G401 (cell line): Measurements from ENCODE around the gene ALDH1B1. TPM values are rescaled to one million over a fixed set of nuclear protein-coding genes. Genes with fewer than 3 reads are reported as not detected.
A peak's percentile ranks its signal among the peaks of the same experiment; 100 is the strongest.
"Not testable (repeated sequence)": the region's sequence is repeated elsewhere in the genome, so short reads cannot be mapped to it uniquely, and the experiment has no call there.

ENCODE experiments used
- DNase-seq: peaks from one replicate; pipeline ENCODE4 v3.0.0-alpha.2; 2015; ENCODE audit warnings: low spot score
- in situ Hi-C: cut with HindIII; loops from 2 replicates; pipeline ENCODE4 v1.10.0; 2016; ENCODE audit warnings: low sequenced_read_pairs, mixed read lengths
- total RNA-seq: library from RNA; depleted of rRNA; stranded (reverse); fragments of >200 nt; shearing (Covaris generic); gene quantifications from 2 replicates; pipeline ENCODE4 v1.2.3, GENCODE V29; 2014

ALDH1B1 gene
- total RNA-seq, 1 experiment from 2014 or later = 87.4 TPM

- no peak for DNase-seq
- in situ Hi-C loops = no loop called here
These were observed 10.4 kb upstream of the ALDH1B1 start for GRCh38 chr9:38382141-38382540.

DNA sequence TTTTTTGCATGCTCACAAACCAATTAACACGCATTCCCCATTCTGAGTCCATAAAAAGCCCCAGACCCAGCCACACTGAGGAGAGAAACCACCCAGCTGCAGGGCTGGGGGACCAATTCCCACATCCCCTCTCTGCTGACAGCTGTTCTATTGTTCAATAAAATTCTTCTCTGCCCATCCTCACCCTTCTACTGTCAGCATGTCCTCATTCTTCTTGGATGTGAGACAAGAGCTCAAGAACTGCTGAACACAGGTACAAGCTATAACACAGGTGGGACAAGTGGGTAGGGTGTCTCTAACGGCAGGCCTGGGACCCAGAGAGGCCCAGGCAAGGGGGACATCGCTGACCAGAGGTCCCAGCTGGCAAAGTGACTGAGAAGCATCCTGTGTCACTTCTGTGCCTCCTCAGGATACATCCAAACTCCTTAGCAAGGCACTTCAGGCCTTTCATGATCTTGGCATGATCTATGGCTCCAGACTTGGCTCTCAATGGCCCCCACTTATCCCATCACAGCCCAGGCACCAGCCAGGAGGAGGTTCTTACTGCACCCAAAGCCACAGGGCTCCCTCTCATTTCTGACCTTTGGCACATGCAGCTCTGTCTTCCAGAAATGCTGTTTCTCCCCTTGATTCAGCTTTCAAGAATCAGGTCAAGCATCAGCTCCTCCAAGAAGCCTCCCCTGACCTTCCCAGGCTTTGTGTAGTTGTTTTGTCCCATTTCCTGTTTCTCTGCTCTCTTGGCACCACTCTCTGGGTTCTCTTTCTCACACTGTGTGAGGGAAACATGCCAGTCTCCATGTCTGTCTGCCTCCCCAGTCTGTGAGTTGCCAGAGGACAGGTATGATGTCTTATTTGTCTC lies 7.3 kb upstream of the ALDH1B1 start:
- DNase-seq = no peak
- in situ Hi-C loops = no loop called here

DNA sequence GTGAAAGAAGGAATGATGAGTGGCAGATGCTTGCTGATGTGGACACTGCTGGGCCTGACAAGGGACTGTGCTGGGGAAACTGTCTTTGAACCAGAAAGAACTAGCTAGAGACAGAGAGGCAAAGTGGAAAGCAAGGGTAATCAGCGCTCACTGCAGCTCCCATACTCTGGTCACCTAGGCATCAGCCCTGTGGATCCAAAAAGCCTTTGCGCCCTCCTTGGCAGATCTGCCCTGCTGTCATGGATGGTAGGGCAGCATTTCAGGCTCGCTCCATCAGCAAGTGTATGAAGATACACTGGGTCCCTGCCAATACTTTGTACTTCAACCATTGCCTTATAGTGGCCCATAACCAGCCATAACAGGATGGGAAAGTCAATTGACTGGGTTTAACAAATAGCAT lies 6.6 kb upstream of the ALDH1B1 start:
- in situ Hi-C loops = no loop called here
- DNase-seq = no peak

DNA sequence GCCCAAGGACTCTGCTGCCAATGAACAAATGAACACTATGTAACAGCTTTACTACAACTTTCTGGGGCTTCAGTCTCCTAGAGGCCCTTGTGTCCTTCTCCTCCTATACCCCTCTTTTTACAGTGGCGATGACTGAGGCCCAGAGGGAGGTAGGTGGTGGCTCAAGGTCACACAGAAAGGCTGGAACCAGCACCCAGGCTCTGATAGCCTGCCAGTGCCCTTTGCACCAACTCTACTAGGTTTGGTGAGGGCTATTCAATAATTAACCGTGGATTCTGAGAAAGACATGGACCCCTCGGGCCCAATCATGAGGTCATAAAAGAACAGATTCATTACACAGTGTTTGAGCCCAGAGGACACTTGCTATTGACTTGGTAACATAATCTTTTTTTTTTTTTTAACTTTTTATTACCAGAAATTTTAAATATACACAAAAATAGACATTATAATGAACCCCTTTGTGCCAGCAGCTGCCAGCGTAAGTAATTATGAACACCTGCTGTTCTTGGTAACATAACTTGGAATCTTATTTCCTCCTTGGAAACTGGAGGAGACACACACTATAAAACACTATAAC lies 6.1 kb upstream of the ALDH1B1 start:
- in situ Hi-C loops = no loop called here

GRCh38 chr9:38387066-38387465 lies 5.4 kb upstream of the ALDH1B1 start:
- DNase-seq = no peak
- in situ Hi-C loops = no loop called here

More for the DNA sequence above, 6.1 kb upstream of the ALDH1B1 start:
- DNase-seq = no peak

GRCh38 chr9:38387751-38388150 lies 4.8 kb upstream of the ALDH1B1 start:
- in situ Hi-C loops = no loop called here
- DNase-seq = no peak

GRCh38 chr9:38388283-38389223 lies 3.9 kb upstream of the ALDH1B1 start:
- DNase-seq = no peak
- in situ Hi-C loops = no loop called here

GRCh38 chr9:38389313-38389712 lies 3.2 kb upstream of the ALDH1B1 start:
- DNase-seq = no peak
- in situ Hi-C loops = no loop called here

DNA sequence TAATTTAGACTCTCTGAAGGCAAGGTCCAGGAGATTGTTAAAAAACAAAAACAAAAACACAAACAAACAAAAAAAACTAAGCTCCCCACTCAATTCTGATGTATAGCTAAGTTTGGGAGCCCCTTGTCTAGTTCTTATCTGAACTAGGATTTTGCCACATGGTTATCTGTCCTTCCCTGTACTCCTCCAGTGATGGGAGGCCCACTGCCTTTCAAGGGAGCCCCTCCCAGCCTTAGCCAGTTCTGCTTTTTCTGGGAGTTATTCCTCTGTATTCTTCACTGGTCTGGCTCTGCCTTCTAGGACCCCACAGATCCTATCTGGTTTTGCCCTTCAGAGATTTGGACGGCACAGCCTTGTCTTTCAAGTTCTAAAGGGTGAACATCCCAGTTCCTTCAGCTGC lies 2.1 kb upstream of the ALDH1B1 start:
- no peak for DNase-seq
- in situ Hi-C loops = no loop called here

DNA sequence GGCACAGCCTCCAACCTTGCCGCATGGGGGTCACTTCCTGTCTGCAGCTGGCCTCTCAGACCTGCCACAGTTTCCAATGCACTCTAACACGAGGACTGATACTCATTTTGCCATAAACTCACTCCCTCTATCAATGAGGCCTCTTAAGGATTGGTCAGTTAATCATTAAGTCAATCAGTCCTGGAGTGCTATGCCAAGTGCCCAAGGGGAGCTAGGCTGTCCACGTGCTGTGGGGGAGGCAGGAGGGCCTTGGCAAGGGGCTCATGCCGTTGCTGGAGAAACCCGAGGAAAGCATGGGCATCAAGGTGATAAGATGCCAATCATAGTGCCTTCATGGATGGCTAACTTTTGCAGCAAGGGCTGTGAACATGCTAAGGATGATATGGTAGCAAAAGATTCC lies 1.7 kb upstream of the ALDH1B1 start:
- DNase-seq = no peak
- in situ Hi-C loops = no loop called here

DNA sequence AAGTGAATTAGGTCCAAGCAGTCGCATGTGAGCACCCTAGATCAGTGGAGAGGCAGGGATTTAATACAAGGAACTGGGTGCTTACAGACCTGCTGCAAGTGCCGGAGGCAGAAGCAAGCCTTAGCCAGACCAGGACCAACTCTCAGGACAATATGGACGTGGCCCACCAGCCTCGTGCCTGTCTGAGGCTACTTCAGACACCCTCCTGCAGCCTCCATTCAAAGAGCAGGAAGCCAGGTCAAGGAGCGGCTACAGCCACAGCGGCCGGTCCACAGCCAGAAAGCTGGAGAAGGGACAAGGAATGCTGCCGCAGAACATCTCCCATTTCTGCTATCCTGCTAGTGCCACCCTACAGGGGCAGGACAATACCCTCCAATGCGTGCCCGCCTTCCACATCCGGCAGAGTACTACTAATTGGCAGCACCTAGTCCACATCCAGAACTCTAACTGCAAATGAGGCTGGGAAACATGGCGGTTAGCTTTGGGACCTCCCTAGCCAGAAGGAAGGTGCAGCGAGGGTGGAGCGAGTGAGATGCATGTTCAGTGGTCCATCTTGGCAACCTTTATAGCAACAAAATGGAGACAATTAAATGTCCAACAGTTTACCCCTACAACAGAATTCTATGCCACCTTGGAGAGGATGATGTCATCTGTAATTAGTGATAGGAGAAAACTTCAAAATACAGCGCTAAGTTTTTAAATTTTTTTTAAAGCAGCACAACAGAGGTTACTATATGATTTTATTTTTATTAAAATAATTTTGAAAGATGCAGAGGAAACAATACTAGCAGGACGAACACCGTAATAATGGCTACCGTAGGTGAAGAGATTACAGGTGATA lies 1.0 kb upstream of the ALDH1B1 start:
- DNase-seq = no peak

DNA sequence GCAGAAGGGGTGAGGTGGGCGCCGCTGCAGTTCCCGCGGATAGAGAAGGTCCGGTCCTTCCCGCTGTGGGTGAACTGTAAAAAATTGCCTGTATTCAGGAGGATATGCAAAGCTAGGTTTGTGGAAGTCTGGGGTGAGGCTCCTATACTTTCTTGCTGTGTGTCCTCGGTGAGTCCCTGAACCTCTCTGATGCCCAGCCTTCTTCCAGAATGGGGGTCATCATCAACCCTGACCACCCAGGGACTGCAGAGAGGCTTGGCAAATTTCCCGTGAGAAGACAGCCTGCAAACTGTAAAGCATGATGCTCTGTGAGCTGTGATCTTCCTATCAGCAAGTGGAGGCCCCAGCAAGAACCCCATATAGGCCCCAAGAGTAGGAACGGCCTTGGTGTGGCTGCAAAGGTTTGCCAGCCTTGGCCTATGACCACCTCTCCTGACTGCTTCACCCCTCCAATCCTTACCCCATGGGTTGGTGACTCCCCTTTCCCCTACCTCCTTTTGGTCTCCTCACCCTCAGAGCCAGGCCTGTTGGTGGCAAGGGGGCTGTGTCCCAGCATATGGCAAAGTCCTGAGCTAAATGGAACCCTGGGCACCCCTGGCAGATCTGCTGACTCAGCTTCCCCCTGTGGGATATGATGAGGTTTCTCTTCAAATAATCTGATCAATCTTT lies 760 bp downstream of the ALDH1B1 start:
- in situ Hi-C loops = no loop called here
- DNase-seq = peak; percentile 2

More for the DNA sequence above, 1.0 kb upstream of the ALDH1B1 start:
- in situ Hi-C loops = no loop called here

- DNase-seq = no peak
- in situ Hi-C loops = no loop called here
These were observed 1.9 kb downstream of the ALDH1B1 start for GRCh38 chr9:38394416-38394815.

DNA sequence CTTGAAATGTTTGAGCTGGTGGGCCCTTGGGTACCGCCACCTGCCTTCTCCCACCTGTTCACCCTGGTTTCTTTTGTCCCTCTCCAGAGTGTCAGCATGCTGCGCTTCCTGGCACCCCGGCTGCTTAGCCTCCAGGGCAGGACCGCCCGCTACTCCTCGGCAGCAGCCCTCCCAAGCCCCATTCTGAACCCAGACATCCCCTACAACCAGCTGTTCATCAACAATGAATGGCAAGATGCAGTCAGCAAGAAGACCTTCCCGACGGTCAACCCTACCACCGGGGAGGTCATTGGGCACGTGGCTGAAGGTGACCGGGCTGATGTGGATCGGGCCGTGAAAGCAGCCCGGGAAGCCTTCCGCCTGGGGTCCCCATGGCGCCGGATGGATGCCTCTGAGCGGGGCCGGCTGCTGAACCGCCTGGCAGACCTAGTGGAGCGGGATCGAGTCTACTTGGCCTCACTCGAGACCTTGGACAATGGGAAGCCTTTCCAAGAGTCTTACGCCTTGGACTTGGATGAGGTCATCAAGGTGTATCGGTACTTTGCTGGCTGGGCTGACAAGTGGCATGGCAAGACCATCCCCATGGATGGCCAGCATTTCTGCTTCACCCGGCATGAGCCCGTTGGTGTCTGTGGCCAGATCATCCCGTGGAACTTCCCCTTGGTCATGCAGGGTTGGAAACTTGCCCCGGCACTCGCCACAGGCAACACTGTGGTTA lies 3.3 kb downstream of the ALDH1B1 start:
- in situ Hi-C loops = no loop called here
- no peak for DNase-seq

GRCh38 chr9:38396371-38396671 lies 3.8 kb downstream of the ALDH1B1 start:
- no peak for DNase-seq
- in situ Hi-C loops = no loop called here

DNA sequence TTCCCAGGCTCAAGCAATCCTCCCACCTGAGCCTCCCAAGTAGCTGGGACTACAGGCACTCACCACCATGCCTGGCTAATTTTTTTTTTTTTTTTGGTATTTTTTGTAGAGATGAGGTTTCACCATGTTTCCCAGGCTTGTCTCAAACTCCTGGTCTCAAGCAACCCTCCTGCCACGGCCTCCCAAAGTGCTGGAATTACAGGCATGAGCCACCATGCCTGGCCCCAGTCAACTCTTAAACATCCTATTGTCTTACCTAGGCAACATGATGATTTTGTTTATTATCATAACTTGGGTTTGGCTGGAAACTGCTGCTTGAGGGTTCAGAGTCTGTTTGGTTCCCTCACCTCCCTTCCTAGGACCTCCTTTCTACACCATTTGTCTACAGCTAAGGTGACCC lies 6.7 kb downstream of the ALDH1B1 start:
- DNase-seq, in situ Hi-C loops: not testable (repeated sequence)

GRCh38 chr9:38401994-38402393 lies 9.5 kb downstream of the ALDH1B1 start:
- DNase-seq = no peak
- in situ Hi-C loops = no loop called here

GRCh38 chr9:38404314-38404713 lies 11.8 kb downstream of the ALDH1B1 start:
- no peak for DNase-seq
- in situ Hi-C loops = no loop called here
